Stomach (tissue), 9 donors: ENCODE data around the gene MAGI2. TPM values are rescaled to one million over a fixed set of nuclear protein-coding genes. Genes with fewer than 3 reads are reported as not detected.

ENCODE experiments used
- DNase-seq, 2 donors: peaks; one replicate each; pipeline versions ENCODE4 v3.0.0 to v3.0.0-alpha.2; 2013 to 2019
- H3K27ac ChIP-seq, 5 donors: fragments of 200-600 bp in 4 of 5; sonication (generic) in 4 of 5; one replicate each; pipeline ENCODE4 v1.5.1; 2013 to 2019; ENCODE audit warnings: mild to moderate bottlenecking in 1 of 5, moderate library complexity in 1 of 5
- H3K27me3 ChIP-seq, 3 donors: fragments of 200-600 bp; sonication (generic); one replicate each; pipeline ENCODE4 v1.5.1; 2017 to 2019; ENCODE audit warnings: mixed run types in 1 of 3
- H3K36me3 ChIP-seq, 4 donors: fragments of 200-600 bp; sonication (generic); 1 replicate in 3 of 4; 2 replicates in 1 of 4; pipeline ENCODE4 v1.5.1; 2016 to 2019
- H3K4me1 ChIP-seq, 4 donors: fragments of 200-600 bp; sonication (generic); one replicate each; pipeline ENCODE4 v1.5.1; 2016 to 2019
- H3K4me3 ChIP-seq, 4 donors: fragments of 200-600 bp; sonication (generic) in 3 of 4; one replicate each; pipeline ENCODE4 v1.5.1; 2016 to 2019; ENCODE audit warnings: mild to moderate bottlenecking in 1 of 4
- H3K9me3 ChIP-seq, 4 donors: fragments of 200-600 bp; sonication (generic); one replicate each; pipeline ENCODE4 v1.5.1; 2016 to 2019
- EP300 ChIP-seq: sonication (generic); formaldehyde crosslinking; IDR thresholded peaks from one replicate; pipeline ENCODE4 v1.6.1; 2017; ENCODE audit warnings: antibody characterized with exemption
- POLR2A ChIP-seq, 4 donors: fragments of 450-650 bp; IDR thresholded peaks; one replicate each; pipeline ENCODE4 v1.6.1; 2016; ENCODE audit warnings: antibody characterized with exemption in 4 of 4, control low read depth in 2 of 4, mild to moderate bottlenecking in 1 of 4, moderate library complexity in 1 of 4
- POLR2AphosphoS5 ChIP-seq, 3 donors: sonication (generic); formaldehyde crosslinking; IDR thresholded peaks; one replicate each; pipeline ENCODE4 v1.6.1; 2016; ENCODE audit warnings: antibody characterized with exemption in 3 of 3
- WGBS, 5 donors: extraction: QIAGEN DNeasy Blood & Tissue Kit in 3 of 5; methylation state at CpG; one replicate each; pipeline versions ENCODE4 v1.1.5 to v1.1.7; 2013 to 2018; 5-methylcytosine and 5-hydroxymethylcytosine counted together
- intact Hi-C: fragments of 100-400 bp; cut with DNase I; formaldehyde crosslinking; loops from one replicate; pipeline ENCODE4 v1.15.1; 2023; ENCODE audit warnings: low total_unique reads
- polyA plus RNA-seq, 3 donors: library from polyadenylated mRNA; stranded (reverse); fragments of 200-250 nt; gene quantifications; one replicate each; pipeline ENCODE4 v1.2.3, GENCODE V29; 2013
- total RNA-seq, 5 donors: library from RNA; depleted of rRNA; stranded (reverse); fragments of >200 nt; gene quantifications; one replicate each; pipeline versions ENCODE4 v1.1.0 to v1.2.3, GENCODE V29; 2014 to 2016
- TF ChIP-seq, protein P1 (sequence below), 7 experiments: fragments of 450-650 bp in 4 of 7; fragments of 200-600 bp in 3 of 7; sonication (generic) in 3 of 7; IDR thresholded peaks; one replicate each; pipeline ENCODE4 v1.5.1; 2016 to 2019; ENCODE audit warnings: antibody characterized with exemption in 7 of 7, control low read depth in 2 of 7, mild to moderate bottlenecking in 1 of 7
- donor health status: healthy with polysubstance abuse.
- donor health status: Bipolar disorder and iron deficiency.
- donor health status: healthy.

Gene MAGI2
- total and polyA plus RNA-seq, 8 donors: 0.92 to 53.9 (median 5.8) TPM

DNA sequence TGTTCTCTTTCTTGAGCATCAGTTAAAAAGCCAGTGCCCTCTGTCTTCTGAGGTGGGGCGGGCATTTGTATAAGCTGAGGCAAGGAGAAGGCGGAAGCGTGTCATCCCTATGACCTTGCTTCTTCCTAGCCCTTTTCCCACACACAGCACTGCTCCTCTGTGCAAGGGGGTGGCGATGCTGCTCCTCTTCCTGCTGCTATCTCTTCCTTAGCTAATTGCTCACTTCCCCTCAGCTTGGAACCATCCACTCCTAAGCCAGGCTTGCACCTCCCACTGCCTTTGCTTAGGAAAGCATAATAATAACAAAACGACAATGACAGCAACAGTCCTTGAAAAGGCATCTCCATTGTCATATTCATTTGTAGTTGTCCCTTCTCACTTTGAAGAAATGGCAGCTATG is 1288.0 kb downstream of the MAGI2 start:
- WGBS, 5 donors: 72 to 78% (median 74%) methylated on average over 5 of the region's 5 CpGs
- intact Hi-C loops: no loop called here
- Histone ChIP-seq H3K27me3 (no peaks in the 10 kb centered on the region), H3K4me3 (no peak overlapping the region), H3K27ac (no peak overlapping the region), H3K9me3 (no peaks in the 10 kb centered on the region), H3K4me1 (no peaks in the 10 kb centered on the region), H3K36me3 (no peaks in the 10 kb centered on the region)
- no peak for DNase-seq
- no peak for TF ChIP-seq POLR2AphosphoS5 (IDR thresholded peaks at IDR 0.05)
- TF ChIP-seq, protein P1, sequence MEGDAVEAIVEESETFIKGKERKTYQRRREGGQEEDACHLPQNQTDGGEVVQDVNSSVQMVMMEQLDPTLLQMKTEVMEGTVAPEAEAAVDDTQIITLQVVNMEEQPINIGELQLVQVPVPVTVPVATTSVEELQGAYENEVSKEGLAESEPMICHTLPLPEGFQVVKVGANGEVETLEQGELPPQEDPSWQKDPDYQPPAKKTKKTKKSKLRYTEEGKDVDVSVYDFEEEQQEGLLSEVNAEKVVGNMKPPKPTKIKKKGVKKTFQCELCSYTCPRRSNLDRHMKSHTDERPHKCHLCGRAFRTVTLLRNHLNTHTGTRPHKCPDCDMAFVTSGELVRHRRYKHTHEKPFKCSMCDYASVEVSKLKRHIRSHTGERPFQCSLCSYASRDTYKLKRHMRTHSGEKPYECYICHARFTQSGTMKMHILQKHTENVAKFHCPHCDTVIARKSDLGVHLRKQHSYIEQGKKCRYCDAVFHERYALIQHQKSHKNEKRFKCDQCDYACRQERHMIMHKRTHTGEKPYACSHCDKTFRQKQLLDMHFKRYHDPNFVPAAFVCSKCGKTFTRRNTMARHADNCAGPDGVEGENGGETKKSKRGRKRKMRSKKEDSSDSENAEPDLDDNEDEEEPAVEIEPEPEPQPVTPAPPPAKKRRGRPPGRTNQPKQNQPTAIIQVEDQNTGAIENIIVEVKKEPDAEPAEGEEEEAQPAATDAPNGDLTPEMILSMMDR (IDR thresholded peaks at IDR 0.05): no peak
- no peak for TF ChIP-seq POLR2A (IDR thresholded peaks at IDR 0.05)
- TF ChIP-seq EP300: no peak

DNA sequence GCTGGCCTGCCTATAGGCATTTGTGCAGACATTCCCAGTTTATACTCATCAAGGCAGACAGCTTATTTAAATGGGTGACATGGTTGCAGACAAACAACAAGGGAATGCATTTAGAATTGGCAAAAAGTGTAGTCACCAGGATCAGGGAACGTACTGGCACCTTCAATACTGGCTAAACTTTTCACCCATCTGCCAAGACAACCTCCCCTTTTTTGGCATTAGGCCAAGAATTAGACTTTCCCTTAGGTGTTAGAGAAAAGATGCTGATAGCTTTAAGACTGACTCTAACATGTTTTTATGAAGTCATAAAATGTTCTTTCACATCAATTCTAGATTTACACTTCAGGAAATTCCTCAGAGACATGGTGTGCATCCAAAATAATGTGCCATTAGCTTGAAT is 1289.0 kb downstream of the MAGI2 start:
- DNase-seq: no peak
- Histone ChIP-seq H3K4me1 (no peaks in the 10 kb centered on the region), H3K27ac (no peak overlapping the region), H3K36me3 (peaks cover 0 to 8% (median under 1%) of the 10 kb centered on the region in 4 donors), H3K9me3 (no peaks in the 10 kb centered on the region), H3K4me3 (no peak overlapping the region), H3K27me3 (no peaks in the 10 kb centered on the region)
- intact Hi-C loops: no loop called here
- WGBS, 5 donors: 14 to 31% (median 26%) methylated on average over 1 of the region's 1 CpG
- TF ChIP-seq EP300: no peak
- no peak for TF ChIP-seq POLR2AphosphoS5 (IDR thresholded peaks at IDR 0.05)
- TF ChIP-seq, protein P1 (IDR thresholded peaks at IDR 0.05): no peak
- TF ChIP-seq POLR2A (IDR thresholded peaks at IDR 0.05): no peak

DNA sequence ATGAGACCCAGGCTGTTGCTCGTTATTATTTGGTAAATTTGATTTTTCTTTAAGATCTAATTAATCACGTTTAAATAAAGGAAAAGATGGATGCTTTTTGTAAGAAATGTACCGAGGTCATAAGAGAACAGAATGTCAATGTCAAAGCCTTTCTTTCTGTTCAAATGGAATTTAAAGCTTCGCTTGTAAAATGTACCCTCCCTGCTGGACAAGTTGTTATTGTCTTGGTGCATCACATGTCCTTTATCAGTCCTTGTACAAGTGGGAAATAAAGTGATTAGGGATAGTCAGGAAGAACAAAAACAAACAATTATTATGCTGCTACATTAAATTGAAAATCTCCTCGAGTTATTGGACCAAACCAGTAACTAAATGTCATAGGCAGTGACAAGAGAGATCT is 1291.7 kb downstream of the MAGI2 start:
- no peak overlapping the region for H3K27ac ChIP-seq
- intact Hi-C loops: no loop called here
- no peaks in the 10 kb centered on the region for H3K4me1 ChIP-seq
- 75 to 81% (median 77%) methylated on average over 5 of the region's 5 CpGs for WGBS, 5 donors
- no peak for DNase-seq
- TF ChIP-seq POLR2A (IDR thresholded peaks at IDR 0.05) (no peak), EP300 (no peak), POLR2AphosphoS5 (IDR thresholded peaks at IDR 0.05) (no peak)
- TF ChIP-seq, protein P1 (IDR thresholded peaks at IDR 0.05): no peak
- peaks cover 0 to 14% (median 1%) of the 10 kb centered on the region in 4 donors for H3K36me3 ChIP-seq
- no peak overlapping the region for H3K4me3 ChIP-seq
- H3K27me3 ChIP-seq: no peaks in the 10 kb centered on the region
- no peaks in the 10 kb centered on the region for H3K9me3 ChIP-seq

DNA sequence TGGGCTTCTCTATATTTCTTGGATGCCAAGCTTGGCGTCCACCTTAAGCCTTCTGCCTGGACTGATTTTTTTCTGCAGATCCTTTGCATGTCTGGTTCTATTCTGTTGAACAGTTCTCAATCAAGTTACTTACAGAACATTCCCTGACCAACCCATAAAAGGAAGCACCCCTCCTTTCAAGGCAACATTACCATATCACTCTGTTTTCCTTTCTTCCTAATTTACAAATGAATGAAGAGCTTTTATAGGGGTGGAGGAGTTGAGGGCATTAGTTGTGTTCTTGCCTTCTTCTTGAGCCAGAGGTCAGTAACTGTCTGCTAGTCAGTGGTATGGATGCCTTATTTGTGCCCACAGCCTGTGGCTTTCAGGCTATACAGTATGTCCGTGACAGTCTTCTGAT is 1293.9 kb downstream of the MAGI2 start:
- no peaks in the 10 kb centered on the region for H3K4me1 ChIP-seq
- DNase-seq: no peak
- TF ChIP-seq, protein P1 (IDR thresholded peaks at IDR 0.05): no peak
- no peak for TF ChIP-seq EP300
- no peak for TF ChIP-seq POLR2A (IDR thresholded peaks at IDR 0.05)
- intact Hi-C loops: no loop called here
- H3K36me3 ChIP-seq: peaks cover 0 to 14% (median 1%) of the 10 kb centered on the region in 4 donors
- WGBS, 5 donors: 88 to 95% (median 94%) methylated on average over 2 of the region's 2 CpGs
- no peak overlapping the region for H3K27ac ChIP-seq
- no peak overlapping the region for H3K4me3 ChIP-seq
- H3K27me3 ChIP-seq: no peaks in the 10 kb centered on the region
- H3K9me3 ChIP-seq: no peaks in the 10 kb centered on the region
